ENCODE data around the gene FPR3. TPM values are rescaled to one million over a fixed set of nuclear protein-coding genes. Genes with fewer than 3 reads are reported as not detected.
A peak's percentile ranks its signal among the peaks of the same experiment; 100 is the strongest.

Gene FPR3
- total and polyA plus RNA-seq, 12 donors: 0.73 to 16.5 (median 3.1) TPM

- intact Hi-C loops (cut with DNase I): no loop called here
Observed at GRCh38 chr19:51793994-51794393, 963 bp upstream of the FPR3 start.

GRCh38 chr19:51796195-51796679, 1.3 kb downstream of the FPR3 start:
- intact Hi-C loops (cut with DNase I): loop anchor here in 2 of 10 donors (5.0 kb wide), 1 partner anchor 109 kb away; no protein-coding TSS in a partner anchor
- WGBS, 2 donors: 82 to 84% methylated on average over 8 of the region's 8 CpGs
- Histone ChIP-seq H3K27me3 (no peaks in the 10 kb centered on the region), H3K4me1 (peaks cover 13 to 56% (median 30%) of the 10 kb centered on the region in 9 donors), H3K27ac (peak overlapping the region in 5 of 10 donors; percentile 87 to 98 (median 97)), H3K36me3 (no peaks in the 10 kb centered on the region), H3K4me3 (peak overlapping the region in 6 of 10 donors; percentile 8 to 52 (median 30)), H3K9me3 (peaks cover 0 to 7% (median 0%) of the 10 kb centered on the region in 11 donors)
- no peak for ATAC-seq
- no peak for DNase-seq
- TF ChIP-seq CTCF (IDR thresholded peaks at IDR 0.05): no peak

More at GRCh38 chr19:51793994-51794393, 963 bp upstream of the FPR3 start:
- peak overlapping the region in 1 of 10 donors; percentile 98 for H3K27ac ChIP-seq
- H3K27me3 ChIP-seq: no peaks in the 10 kb centered on the region
- peaks cover 0 to 7% (median 0%) of the 10 kb centered on the region in 11 donors for H3K9me3 ChIP-seq
- peaks cover 3 to 34% (median 12%) of the 10 kb centered on the region in 9 donors for H3K4me1 ChIP-seq
- 84 to 85% methylated on average over 2 of the region's 2 CpGs for WGBS, 2 donors
- TF ChIP-seq CTCF (IDR thresholded peaks at IDR 0.05): no peak
- DNase-seq: no peak
- no peak overlapping the region for H3K4me3 ChIP-seq
- no peaks in the 10 kb centered on the region for H3K36me3 ChIP-seq
- no peak for ATAC-seq

GRCh38 chr19:51797480-51797879, 2.5 kb downstream of the FPR3 start:
- DNase-seq (no peak), ATAC-seq (no peak)
- peaks cover 13 to 61% (median 30%) of the 10 kb centered on the region in 9 donors for H3K4me1 ChIP-seq
- intact Hi-C loops (cut with DNase I): loop anchor here in 2 of 10 donors (5.0 kb wide), 1 partner anchor 110 kb away; no protein-coding TSS in a partner anchor
- peaks cover 0 to 7% (median 0%) of the 10 kb centered on the region in 11 donors for H3K9me3 ChIP-seq
- H3K27ac ChIP-seq: peak overlapping the region in 6 of 10 donors; percentile 87 to 98 (median 96)
- H3K36me3 ChIP-seq: no peaks in the 10 kb centered on the region
- peak overlapping the region in 5 of 10 donors; percentile 26 to 52 (median 32) for H3K4me3 ChIP-seq
- no peaks in the 10 kb centered on the region for H3K27me3 ChIP-seq
- TF ChIP-seq CTCF (IDR thresholded peaks at IDR 0.05): no peak
- 76 to 82% methylated on average over 5 of the region's 5 CpGs for WGBS, 2 donors

GRCh38 chr19:51798062-51798461, 3.1 kb downstream of the FPR3 start:
- DNase-seq (no peak), ATAC-seq (no peak)
- Histone ChIP-seq H3K27ac (peak overlapping the region in 8 of 10 donors; percentile 87 to 98 (median 94)), H3K27me3 (no peaks in the 10 kb centered on the region), H3K36me3 (no peaks in the 10 kb centered on the region), H3K4me1 (peaks cover 13 to 64% (median 30%) of the 10 kb centered on the region in 9 donors), H3K4me3 (peak overlapping the region in 3 of 10 donors; percentile 2 to 52 (median 32)), H3K9me3 (peaks cover 0 to 2% (median 0%) of the 10 kb centered on the region in 11 donors)
- WGBS, 2 donors: 49 to 55% methylated on average over 3 of the region's 3 CpGs
- intact Hi-C loops (cut with DNase I): loop anchor here in 2 of 10 donors (5.0 kb wide), 1 partner anchor 111 kb away; no protein-coding TSS in a partner anchor
- TF ChIP-seq CTCF (IDR thresholded peaks at IDR 0.05): no peak
